NCI-H446 treated with DMSO at 0.1 percent for 48 hours (cell line): ENCODE results near the gene SALL1.

Experiments used
- DNase-seq: peaks from one replicate; lab custom pipeline; 2025; lab: John Stamatoyannopoulos, UW

SALL1 gene

GRCh38 chr16:51156807-51157200 lies 5.7 kb upstream of the SALL1 start:
- no peak for DNase-seq

- no peak for DNase-seq
These were observed 5.0 kb upstream of the SALL1 start for GRCh38 chr16:51155820-51156806.

- DNase-seq, result no peak
These were observed 4.1 kb upstream of the SALL1 start for GRCh38 chr16:51155199-51155607.

- DNase-seq, result no peak
These were observed 3.5 kb upstream of the SALL1 start for GRCh38 chr16:51154271-51155171.

- DNase-seq, result no peak
These were observed 2.5 kb upstream of the SALL1 start for GRCh38 chr16:51153577-51154031.

GRCh38 chr16:51152691-51153576 lies 1.9 kb upstream of the SALL1 start:
- DNase-seq, result no peak

GRCh38 chr16:51151961-51152663 lies 1.0 kb upstream of the SALL1 start:
- DNase-seq, result no peak

GRCh38 chr16:51151435-51151960 lies 428 bp upstream of the SALL1 start:
- no peak for DNase-seq

- no peak for DNase-seq
These were observed 744 bp downstream of the SALL1 start for GRCh38 chr16:51150165-51150887.

GRCh38 chr16:51149721-51150164 lies 1.3 kb downstream of the SALL1 start:
- no peak for DNase-seq

GRCh38 chr16:51149251-51149661 lies 1.8 kb downstream of the SALL1 start:
- no peak for DNase-seq

GRCh38 chr16:51148678-51149228 lies 2.3 kb downstream of the SALL1 start:
- DNase-seq, result no peak

GRCh38 chr16:51147776-51148677 lies 3.0 kb downstream of the SALL1 start:
- no peak for DNase-seq

GRCh38 chr16:51146256-51146924 lies 4.7 kb downstream of the SALL1 start:
- no peak for DNase-seq

GRCh38 chr16:51144203-51144602 lies 6.9 kb downstream of the SALL1 start:
- DNase-seq, result no peak

GRCh38 chr16:51143196-51143977 lies 7.7 kb downstream of the SALL1 start:
- DNase-seq, result no peak

- no peak for DNase-seq
These were observed 9.5 kb downstream of the SALL1 start for GRCh38 chr16:51141541-51141940.
